H1 (cell line): ENCODE data around the gene PET100. TPM values are rescaled to one million over a fixed set of nuclear protein-coding genes. Genes with fewer than 3 reads are reported as not detected.

Experiments used
- CTCF ChIA-PET: fragments of 300-600 bp; sonication (Branson Sonifier 250); formaldehyde crosslinking; loops from one replicate; lab custom pipeline; 2021; ENCODE audit not compliant: partially characterized antibody; lab: Charles Lee
- POLR2A ChIA-PET: fragments of 300-600 bp; sonication (Branson Sonifier 250); formaldehyde crosslinking; loops from one replicate; lab custom pipeline; 2021; ENCODE audit warnings: inconsistent platforms; ENCODE audit not compliant: partially characterized antibody; lab: Charles Lee
- DNase-seq, 2 experiments: peaks; one replicate each; pipeline versions ENCODE4 v3.0.0 to v3.0.0-alpha.2; 2010 to 2022; ENCODE audit warnings: low spot score in 2 of 2, low read depth in 1 of 2, mixed read lengths in 1 of 2
- FAIRE-seq: peaks from 2 replicates; lab custom pipeline; 2011; peaks lifted over from hg19 to GRCh38; lab: Jason Lieb, UNC
- H2AFZ ChIP-seq: 2 replicates; pipeline ENCODE4 v1.8.1; 2012; ENCODE audit warnings: low read length, inconsistent platforms
- H2AK5ac ChIP-seq: 2 replicates; pipeline ENCODE4 v1.6.1; 2013; ENCODE audit warnings: low read depth, low read length
- H2BK120ac ChIP-seq: replicated peaks from 2 replicates; pipeline ENCODE3; 2013; ENCODE audit warnings: low read depth, low read length, inconsistent platforms
- H2BK12ac ChIP-seq: 2 replicates; pipeline ENCODE4 v1.6.1; 2013; ENCODE audit warnings: low read depth, low read length
- H2BK15ac ChIP-seq: 2 replicates; pipeline ENCODE4 v1.6.1; 2013; ENCODE audit warnings: low read length
- H2BK20ac ChIP-seq: 2 replicates; pipeline ENCODE4 v1.6.1; 2013; ENCODE audit warnings: low read length
- H2BK5ac ChIP-seq: 2 replicates; pipeline ENCODE4 v1.6.1; 2013; ENCODE audit warnings: low read depth, low read length
- H3K14ac ChIP-seq: 2 replicates; pipeline ENCODE4 v1.6.1; 2013; ENCODE audit warnings: inconsistent platforms; ENCODE audit not compliant: insufficient read length
- H3K18ac ChIP-seq: 2 replicates; pipeline ENCODE4 v1.6.1; 2013; ENCODE audit warnings: low read length; ENCODE audit errors: extremely low read depth
- H3K23ac ChIP-seq: 2 replicates; pipeline ENCODE4 v1.6.1; 2013; ENCODE audit warnings: inconsistent platforms; ENCODE audit not compliant: insufficient read length
- H3K23me2 ChIP-seq: 2 replicates; pipeline ENCODE4 v1.6.1; 2013; ENCODE audit warnings: low read depth, low read length
- H3K27ac ChIP-seq: 2 replicates; pipeline ENCODE4 v1.6.1; 2011; ENCODE audit warnings: low read depth, low read length, inconsistent platforms
- H3K27me3 ChIP-seq, 4 experiments: replicated peaks in 1 of 4; 1 replicate in 1 of 4; 2 replicates in 3 of 4; pipeline versions ENCODE4 v1.6.1 to v1.8.1; 2011 to 2013; ENCODE audit warnings: low read length in 3 of 4, mild to moderate bottlenecking in 3 of 4, inconsistent platforms in 2 of 4, mixed read lengths in 2 of 4, moderate library complexity in 1 of 4; ENCODE audit not compliant: control insufficient read depth in 3 of 4, insufficient read depth in 3 of 4; ENCODE audit errors: extremely low read depth in 1 of 4
- H3K36me3 ChIP-seq, 4 experiments: 2 replicates each; pipeline versions ENCODE4 v1.6.1 to v1.8.1; 2011 to 2013; ENCODE audit warnings: mild to moderate bottlenecking in 4 of 4, low read length in 3 of 4, moderate library complexity in 2 of 4, control low read depth in 1 of 4, inconsistent platforms in 1 of 4; ENCODE audit not compliant: insufficient read depth in 4 of 4, control insufficient read depth in 2 of 4
- H3K4ac ChIP-seq: replicated peaks from 2 replicates; pipeline ENCODE3; 2013; ENCODE audit warnings: low read length, low read depth, mixed read lengths, inconsistent platforms; ENCODE audit not compliant: insufficient read length
- H3K4me1 ChIP-seq, 4 experiments: replicated peaks in 1 of 4; 1 replicate in 1 of 4; 2 replicates in 3 of 4; pipeline versions ENCODE4 v1.6.1 to v1.8.1; 2011 to 2013; ENCODE audit warnings: low read length in 3 of 4, inconsistent platforms in 2 of 4, mixed read lengths in 1 of 4; ENCODE audit not compliant: insufficient read depth in 4 of 4, control insufficient read depth in 3 of 4
- H3K4me2 ChIP-seq, 2 experiments: 2 replicates each; pipeline versions ENCODE4 v1.6.1 to v1.8.1; 2011 to 2013; ENCODE audit warnings: low read depth in 2 of 2, low read length in 2 of 2, control low read depth in 1 of 2, inconsistent platforms in 1 of 2, mild to moderate bottlenecking in 1 of 2; ENCODE audit not compliant: insufficient read depth in 1 of 2
- H3K4me3 ChIP-seq, 4 experiments: fragments of 200-600, 300-600 bp in 1 of 4; sonication (generic), shearing (Covaris generic), sonication (Bioruptor Twin) in 1 of 4; 2 replicates each; pipeline versions ENCODE4 v1.5.1 to v1.8.1; 2011 to 2016; ENCODE audit warnings: low read length in 4 of 4, low read depth in 3 of 4, control low read depth in 2 of 4, inconsistent platforms in 2 of 4, mild to moderate bottlenecking in 2 of 4, mixed read lengths in 1 of 4, moderate library complexity in 1 of 4; ENCODE audit not compliant: insufficient read depth in 2 of 4; ENCODE audit errors: extremely low read depth in 1 of 4
- H3K56ac ChIP-seq: replicated peaks from 2 replicates; pipeline ENCODE3; 2013; ENCODE audit warnings: low read depth, mild to moderate bottlenecking, mixed read lengths, low read length, inconsistent platforms; ENCODE audit not compliant: insufficient read length
- H3K79me1 ChIP-seq: 2 replicates; pipeline ENCODE4 v1.6.1; 2013; ENCODE audit warnings: low read depth, low read length, control low read depth
- H3K79me2 ChIP-seq, 2 experiments: 2 replicates each; pipeline versions ENCODE4 v1.6.1 to v1.8.1; 2012 to 2013; ENCODE audit warnings: low read length in 2 of 2, mild to moderate bottlenecking in 2 of 2, inconsistent platforms in 1 of 2; ENCODE audit not compliant: insufficient read depth in 2 of 2, control insufficient read depth in 1 of 2
- H3K9ac ChIP-seq, 4 experiments: replicated peaks in 1 of 4; 1 replicate in 1 of 4; 2 replicates in 3 of 4; pipeline versions ENCODE4 v1.6.1 to v1.8.1; 2011 to 2013; ENCODE audit warnings: low read depth in 3 of 4, low read length in 3 of 4, control low read depth in 2 of 4, mild to moderate bottlenecking in 2 of 4, moderate library complexity in 2 of 4, inconsistent platforms in 1 of 4; ENCODE audit errors: extremely low read depth in 1 of 4
- H3K9me3 ChIP-seq, 2 experiments: 2 replicates each; pipeline versions ENCODE4 v1.6.1 to v1.8.1; 2012 to 2013; ENCODE audit warnings: mild to moderate bottlenecking in 2 of 2, moderate library complexity in 2 of 2, control low read depth in 1 of 2, inconsistent platforms in 1 of 2, low read depth in 1 of 2, low read length in 1 of 2, mixed read lengths in 1 of 2; ENCODE audit not compliant: insufficient read depth in 2 of 2
- H4K20me1 ChIP-seq, 2 experiments: replicated peaks in 1 of 2; 2 replicates each; pipeline versions ENCODE3 to v1.8.1; 2011 to 2013; ENCODE audit warnings: inconsistent platforms in 2 of 2, low read length in 2 of 2, mild to moderate bottlenecking in 1 of 2; ENCODE audit not compliant: insufficient read depth in 2 of 2, control insufficient read depth in 1 of 2
- H4K5ac ChIP-seq: 2 replicates; pipeline ENCODE4 v1.6.1; 2013; ENCODE audit warnings: low read length, low read depth, mixed read lengths, inconsistent platforms; ENCODE audit not compliant: insufficient read length
- H4K8ac ChIP-seq: 2 replicates; pipeline ENCODE4 v1.8.0; 2013; ENCODE audit warnings: mild to moderate bottlenecking, moderate library complexity, low read length, inconsistent platforms; ENCODE audit not compliant: insufficient read depth; ENCODE audit errors: extremely low read depth
- H4K91ac ChIP-seq: replicated peaks from 2 replicates; pipeline ENCODE3; 2013; ENCODE audit warnings: low read length, mixed read lengths, inconsistent platforms; ENCODE audit not compliant: insufficient read length
- CHD1 ChIP-seq: IDR thresholded peaks from 2 replicates; pipeline ENCODE4 v1.6.1; 2012; ENCODE audit warnings: low read depth, low read length, improper control_type of control experiment
- CTCF ChIP-seq, 3 experiments: IDR thresholded peaks; 1 replicate in 2 of 3; 2 replicates in 1 of 3; pipeline versions ENCODE4 v1.5.1 to v1.6.1; 2011; ENCODE audit warnings: low read length in 3 of 3, mild to moderate bottlenecking in 3 of 3, inconsistent platforms in 2 of 3, low read depth in 1 of 3, moderate library complexity in 1 of 3; ENCODE audit not compliant: insufficient read depth in 1 of 3; ENCODE audit errors: control extremely low read depth in 1 of 3
- RAD21 ChIP-seq, 2 experiments: IDR thresholded peaks in 1 of 2; conservative IDR thresholded peaks in 1 of 2; 2 replicates each; pipeline ENCODE4 v1.6.1; 2011; ENCODE audit warnings: low read depth in 2 of 2, low read length in 2 of 2, improper control_type of control experiment in 1 of 2, inconsistent platforms in 1 of 2, mild to moderate bottlenecking in 1 of 2, moderate library complexity in 1 of 2
- WGBS, 2 experiments: shearing (Covaris generic) in 1 of 2; methylation state at CpG; one replicate each; pipeline versions ENCODE4 v1.1.6 to v1.1.7; 2013 to 2015; ENCODE audit warnings: low lambda C conversion rate in 2 of 2, mixed read lengths in 2 of 2, inconsistent platforms in 1 of 2, low coverage in 1 of 2, missing lambda C conversion rate in 1 of 2; ENCODE audit not compliant: insufficient replicate concordance in 2 of 2, insufficient coverage in 1 of 2, insufficient read length in 1 of 2; ENCODE audit errors: extremely low coverage in 1 of 2, missing lambda C conversion rate in 1 of 2; 5-methylcytosine and 5-hydroxymethylcytosine counted together
- polyA plus RNA-seq, 7 experiments: library from polyadenylated mRNA; depleted of rRNA in 3 of 7; stranded (reverse) in 5 of 7; unstranded in 2 of 7; fragments of >200 nt in 5 of 7; fragments of 200-250 nt in 2 of 7; gene quantifications; 1 replicate in 5 of 7; 2 replicates in 1 of 7; 4 replicates in 1 of 7; pipeline versions ENCODE4 v1.2.1 to v1.2.3, GENCODE V29; 2011 to 2013; ENCODE audit warnings: missing spikeins in 2 of 7, mixed read lengths in 2 of 7
- total RNA-seq: library from RNA; stranded (reverse); fragmentation: NEBNext Ultra II Directional; extraction: Animal tissue kit (Norgen Biotek cat#: 25700); gene quantifications from 2 replicates; pipeline ENCODE4 v1.2.1, GENCODE V29; 2021

PET100 gene
- total and polyA plus RNA-seq, 2 of the 8 experiments (the other 6 are each of a cell fraction or from before 2014, with no cell fraction given): 80.8 to 105 TPM

- Histone ChIP-seq H2BK15ac (no peak overlapping the region), H2AFZ (no peak overlapping the region), H3K79me1 (no peaks in the 10 kb centered on the region; the same call in 1 of the 2 replicates), H3K4ac (no peak overlapping the region), H3K9me3 (no peaks in the 10 kb centered on the region; a peak in 1 of 4 replicates), H2BK120ac (no peak overlapping the region), H4K20me1 (peaks cover 0 to 18% of the 10 kb centered on the region in 2 experiments), H3K23ac (no peak overlapping the region), H3K4me3 (no peak overlapping the region), H3K14ac (no peak overlapping the region), H3K4me1 (peaks cover 0 to 9% (median under 1%) of the 10 kb centered on the region in 4 experiments; a peak in 3 of 7 replicates), H3K23me2 (peaks cover 5% of the 10 kb centered on the region; the same call in 1 of the 2 replicates), H3K36me3 (peaks cover 0 to 6% (median 0%) of the 10 kb centered on the region in 4 experiments; a peak in 2 of 8 replicates), H3K56ac (no peak overlapping the region), H3K18ac (no peak overlapping the region), H3K27ac (no peak overlapping the region), H4K8ac (no peak overlapping the region), H3K4me2 (no peak overlapping the region), H2AK5ac (0 out of 2 replicates have a peak overlapping the region, but pooled peaks have one; percentile 24), H2BK5ac (no peak overlapping the region), H4K91ac (no peak overlapping the region), H3K27me3 (peaks cover 0 to 2% (median under 1%) of the 10 kb centered on the region in 4 experiments; a peak in 4 of 7 replicates), H4K5ac (no peak overlapping the region), H3K79me2 (peaks cover 0 to 3% of the 10 kb centered on the region in 2 experiments; a peak in 1 of 4 replicates), H2BK20ac (no peak overlapping the region), H3K9ac (no peak overlapping the region), H2BK12ac (no peak overlapping the region)
- CTCF ChIA-PET: interaction anchor here (0.6 to 2.1 kb wide), 27 partner anchors 9 to 216 kb away, joined by 3 to 11 read pairs (median 4); partner anchors contain the start of genes PET100, RETN, TRAPPC5 and XAB2
- FAIRE-seq (no peak), DNase-seq (peak in 1 of 2 experiments; percentile 63)
- WGBS, 2 experiments: 88% methylated on average over 32 of the region's 43 CpGs; no CpG with 5 or more reads in 1 of the 2 experiments
- peak; percentile 19 to 38; a peak in 3 of 4 replicates for TF ChIP-seq RAD21 (IDR thresholded peaks at IDR 0.05 in 1 of 2, conservative IDR thresholded peaks at IDR 0.05 in 1 of 2; ENCODE audit: low read depth in 2 of 2, low read length in 2 of 2)
- peak; percentile 45 to 57 (median 51) for TF ChIP-seq CTCF (IDR thresholded peaks at IDR 0.05; ENCODE audit: control extremely low read depth in 1 of 3, insufficient read depth in 1 of 3, low read depth in 1 of 3, low read length in 3 of 3)
- TF ChIP-seq CHD1: no peak
- POLR2A ChIA-PET: interaction anchor here (0.6 to 2.3 kb wide), 9 partner anchors 9 to 187 kb away, joined by 3 to 11 read pairs (median 3); partner anchors contain the start of genes CAMSAP3, PET100, TRAPPC5 and XAB2
These were observed 12.0 kb downstream of the PET100 start for GRCh38 chr19:7641290-7642276.
